Measurements from ENCODE around the gene BACH2.

BACH2 gene

GRCh38 chr6:90008189-90008907, 288.3 kb downstream of the BACH2 start:
- peak overlapping the region; percentile 81 for H3K27ac Mint-ChIP-seq
- ATAC-seq (replicated peaks), result peak; percentile 88 to 89
- peak; percentile 24 for DNase-seq
- peaks cover 45 to 56% of the 10 kb centered on the region in 2 donors for H3K36me3 Mint-ChIP-seq
- H3K4me1 Mint-ChIP-seq, result peaks cover 23 to 53% of the 10 kb centered on the region in 2 donors
- peaks cover 0 to 3% of the 10 kb centered on the region in 2 donors for H3K9me3 Mint-ChIP-seq
- H3K4me3 Mint-ChIP-seq, result peak overlapping the region; percentile 26 to 34
- no peaks in the 10 kb centered on the region for H3K27me3 Mint-ChIP-seq

- H3K4me3 Mint-ChIP-seq, result no peak overlapping the region
- no peak for DNase-seq
- no peaks in the 10 kb centered on the region for H3K27me3 Mint-ChIP-seq
- H3K27ac Mint-ChIP-seq, result no peak overlapping the region
- H3K9me3 Mint-ChIP-seq, result peaks cover 0 to 3% of the 10 kb centered on the region in 2 donors
- ATAC-seq (replicated peaks), result no peak
- H3K4me1 Mint-ChIP-seq, result peaks cover 15 to 30% of the 10 kb centered on the region in 2 donors
- peaks cover 27 to 40% of the 10 kb centered on the region in 2 donors for H3K36me3 Mint-ChIP-seq
These were observed 291.4 kb downstream of the BACH2 start for GRCh38 chr6:90005048-90005827.

GRCh38 chr6:90004511-90004910, 292.1 kb downstream of the BACH2 start:
- H3K4me3 Mint-ChIP-seq, result peak overlapping the region in 1 of 2 donors; percentile 25

GRCh38 chr6:90003941-90004340, 292.7 kb downstream of the BACH2 start:
- H3K36me3 Mint-ChIP-seq, result peaks cover 21 to 34% of the 10 kb centered on the region in 2 donors
- no peaks in the 10 kb centered on the region for H3K27me3 Mint-ChIP-seq
- ATAC-seq (replicated peaks) (no peak), DNase-seq (no peak)
- peaks cover 0 to 3% of the 10 kb centered on the region in 2 donors for H3K9me3 Mint-ChIP-seq
- no peak overlapping the region for H3K4me3 Mint-ChIP-seq
- H3K4me1 Mint-ChIP-seq, result peaks cover 13 to 21% of the 10 kb centered on the region in 2 donors
- no peak overlapping the region for H3K27ac Mint-ChIP-seq

More at GRCh38 chr6:90004511-90004910, 292.1 kb downstream of the BACH2 start:
- H3K27me3 Mint-ChIP-seq, result no peaks in the 10 kb centered on the region
- H3K4me1 Mint-ChIP-seq, result peaks cover 17 to 27% of the 10 kb centered on the region in 2 donors
- DNase-seq (no peak), ATAC-seq (replicated peaks) (no peak)
- H3K27ac Mint-ChIP-seq, result no peak overlapping the region
- peaks cover 25 to 38% of the 10 kb centered on the region in 2 donors for H3K36me3 Mint-ChIP-seq
- peaks cover 0 to 3% of the 10 kb centered on the region in 2 donors for H3K9me3 Mint-ChIP-seq

GRCh38 chr6:90003069-90003795, 293.4 kb downstream of the BACH2 start:
- Mint-ChIP-seq H3K9me3 (no peaks in the 10 kb centered on the region), H3K36me3 (peaks cover 18 to 31% of the 10 kb centered on the region in 2 donors), H3K27me3 (no peaks in the 10 kb centered on the region), H3K4me3 (no peak overlapping the region), H3K27ac (no peak overlapping the region), H3K4me1 (peaks cover 7 to 20% of the 10 kb centered on the region in 2 donors)
- no peak for DNase-seq
- ATAC-seq (replicated peaks), result no peak

GRCh38 chr6:90000864-90001731, 295.5 kb downstream of the BACH2 start:
- no peak overlapping the region for H3K4me3 Mint-ChIP-seq
- no peaks in the 10 kb centered on the region for H3K9me3 Mint-ChIP-seq
- peak; percentile 26 to 38 for ATAC-seq (replicated peaks)
- peaks cover 20 to 39% of the 10 kb centered on the region in 2 donors for H3K36me3 Mint-ChIP-seq
- peaks cover 22 to 33% of the 10 kb centered on the region in 2 donors for H3K4me1 Mint-ChIP-seq
- no peaks in the 10 kb centered on the region for H3K27me3 Mint-ChIP-seq
- DNase-seq, result no peak
- H3K27ac Mint-ChIP-seq, result no peak overlapping the region

GRCh38 chr6:89999945-90000825, 296.5 kb downstream of the BACH2 start:
- no peak overlapping the region for H3K27ac Mint-ChIP-seq
- DNase-seq, result no peak
- no peak for ATAC-seq (replicated peaks)
- no peak overlapping the region for H3K4me3 Mint-ChIP-seq
- no peaks in the 10 kb centered on the region for H3K27me3 Mint-ChIP-seq
- peaks cover 29 to 41% of the 10 kb centered on the region in 2 donors for H3K4me1 Mint-ChIP-seq
- H3K9me3 Mint-ChIP-seq, result no peaks in the 10 kb centered on the region
- H3K36me3 Mint-ChIP-seq, result peaks cover 29 to 37% of the 10 kb centered on the region in 2 donors

GRCh38 chr6:89999154-89999553, 297.5 kb downstream of the BACH2 start:
- DNase-seq (no peak), ATAC-seq (replicated peaks) (peak in 1 of 2 donors; percentile 44)
- Mint-ChIP-seq H3K4me3 (no peak overlapping the region), H3K9me3 (no peaks in the 10 kb centered on the region), H3K27me3 (no peaks in the 10 kb centered on the region), H3K36me3 (peaks cover 37 to 39% of the 10 kb centered on the region in 2 donors), H3K4me1 (peaks cover 33 to 44% of the 10 kb centered on the region in 2 donors), H3K27ac (peak overlapping the region; percentile 5)

GRCh38 chr6:89997456-89998445, 298.9 kb downstream of the BACH2 start:
- DNase-seq, result no peak
- peak overlapping the region; percentile 91 for H3K27ac Mint-ChIP-seq
- H3K36me3 Mint-ChIP-seq, result peaks cover 41 to 45% of the 10 kb centered on the region in 2 donors

GRCh38 chr6:89993411-89993810, 303.2 kb downstream of the BACH2 start:
- Mint-ChIP-seq H3K9me3 (no peaks in the 10 kb centered on the region), H3K36me3 (peaks cover 61 to 77% of the 10 kb centered on the region in 2 donors), H3K4me3 (no peak overlapping the region), H3K4me1 (peaks cover 58 to 87% of the 10 kb centered on the region in 2 donors), H3K27ac (peak overlapping the region; percentile 37), H3K27me3 (no peaks in the 10 kb centered on the region)
- DNase-seq (no peak), ATAC-seq (replicated peaks) (peak; percentile 79 to 81)

More at GRCh38 chr6:89997456-89998445, 298.9 kb downstream of the BACH2 start:
- peaks cover 38 to 54% of the 10 kb centered on the region in 2 donors for H3K4me1 Mint-ChIP-seq
- ATAC-seq (replicated peaks), result peak; percentile 23 to 35
- peak overlapping the region in 1 of 2 donors; percentile 26 for H3K4me3 Mint-ChIP-seq
- no peaks in the 10 kb centered on the region for H3K27me3 Mint-ChIP-seq
- H3K9me3 Mint-ChIP-seq, result no peaks in the 10 kb centered on the region

- H3K4me3 Mint-ChIP-seq, result no peak overlapping the region
- H3K9me3 Mint-ChIP-seq, result no peaks in the 10 kb centered on the region
- no peak for ATAC-seq (replicated peaks)
- DNase-seq, result no peak
- H3K4me1 Mint-ChIP-seq, result peaks cover 58 to 87% of the 10 kb centered on the region in 2 donors
- peaks cover 57 to 80% of the 10 kb centered on the region in 2 donors for H3K36me3 Mint-ChIP-seq
- H3K27me3 Mint-ChIP-seq, result no peaks in the 10 kb centered on the region
- H3K27ac Mint-ChIP-seq, result peak overlapping the region; percentile 76
These were observed 303.8 kb downstream of the BACH2 start for GRCh38 chr6:89992818-89993217.

- no peaks in the 10 kb centered on the region for H3K27me3 Mint-ChIP-seq
- DNase-seq (no peak), ATAC-seq (replicated peaks) (no peak)
- peak overlapping the region in 1 of 2 donors; percentile 25 for H3K4me3 Mint-ChIP-seq
- H3K4me1 Mint-ChIP-seq, result peaks cover 53 to 87% of the 10 kb centered on the region in 2 donors
- H3K27ac Mint-ChIP-seq, result peak overlapping the region; percentile 89
- H3K9me3 Mint-ChIP-seq, result no peaks in the 10 kb centered on the region
- H3K36me3 Mint-ChIP-seq, result peaks cover 54 to 78% of the 10 kb centered on the region in 2 donors
These were observed 306.9 kb downstream of the BACH2 start for GRCh38 chr6:89989742-89990141.

Data from stimulated activated naive B cell treated with anti-CD40 and anti-IgM and Interleukin-4, amounts not matched to agents 10 μg/mL and 1 μg/mL and 100 μg/mL, for 72 hours (primary cell).